ENCODE results near the gene RAPGEFL1. TPM values are rescaled to one million over a fixed set of nuclear protein-coding genes. Genes with fewer than 3 reads are reported as not detected.
"Not testable (repeated sequence)": the region's sequence is repeated elsewhere in the genome, so short reads cannot be mapped to it uniquely, and the experiment has no call there.

The RAPGEFL1 gene
- total and polyA plus RNA-seq, 2 donors (not counting 1 experiment from before 2014, with no cell fraction given): 1.2 to 1.6 TPM

- Histone ChIP-seq H3K79me2 (ENCODE audit: control insufficient read depth, insufficient read depth, low read length) (peaks cover 16% of the 10 kb centered on the region), H3K4me3 (replicated peaks in 1 of 4; ENCODE audit: control extremely low read depth in 1 of 4, insufficient read depth in 1 of 4, low read depth in 3 of 4, low read length in 4 of 4) (peak overlapping the region; percentile 65 to 85 (median 82)), H3K36me3 (ENCODE audit: control insufficient read depth, insufficient read depth, low read length) (peaks cover 4% of the 10 kb centered on the region), H4K20me1 (ENCODE audit: control insufficient read depth, extremely low read depth, insufficient read depth, low read length) (no peaks in the 10 kb centered on the region), H3K27me3 (ENCODE audit: control insufficient read depth, insufficient read depth, low read length) (no peaks in the 10 kb centered on the region), H3K4me1 (ENCODE audit: control insufficient read depth, extremely low read depth, insufficient read depth, low read length) (peaks cover 6% of the 10 kb centered on the region), H3K27ac (ENCODE audit: insufficient read depth, low read length) (peak overlapping the region; percentile 94), H2AFZ (ENCODE audit: low read length) (peak overlapping the region; percentile 69), H3K9me3 (ENCODE audit: control insufficient read depth, insufficient read depth, low read depth, low read length) (no peaks in the 10 kb centered on the region), H3K9ac (ENCODE audit: insufficient read depth, low read length) (peak overlapping the region; percentile 97), H3K4me2 (ENCODE audit: extremely low read depth, insufficient read depth, low read length) (peak overlapping the region; percentile 99)
- DNase-seq (ENCODE audit: low read depth in 2 of 2): no peak
- TF ChIP-seq EZH2 (IDR thresholded peaks at IDR 0.05; ENCODE audit: low read length, missing control alignments) (no peak), CTCF (conservative IDR thresholded peaks at IDR 0.05 in 1 of 2, IDR thresholded peaks at IDR 0.05 in 1 of 2; ENCODE audit: low read depth in 1 of 2, low read length in 2 of 2) (no peak)
These were observed 37.7 kb upstream of the RAPGEFL1 start for GRCh38 chr17:40139566-40140058.

GRCh38 chr17:40143166-40143565 lies 34.1 kb upstream of the RAPGEFL1 start:
- H3K9ac ChIP-seq (ENCODE audit: insufficient read depth, low read length); H3K4me1 ChIP-seq (ENCODE audit: control insufficient read depth, extremely low read depth, insufficient read depth, low read length); H3K4me2 ChIP-seq (ENCODE audit: extremely low read depth, insufficient read depth, low read length); H3K9me3 ChIP-seq (ENCODE audit: control insufficient read depth, insufficient read depth, low read depth, low read length); H2AFZ ChIP-seq (ENCODE audit: low read length); H3K27me3 ChIP-seq (ENCODE audit: control insufficient read depth, insufficient read depth, low read length); H3K27ac ChIP-seq (ENCODE audit: insufficient read depth, low read length); DNase-seq (ENCODE audit: low read depth in 2 of 2); H3K4me3 ChIP-seq (replicated peaks in 1 of 4; ENCODE audit: control extremely low read depth in 1 of 4, insufficient read depth in 1 of 4, low read depth in 3 of 4, low read length in 4 of 4); H4K20me1 ChIP-seq (ENCODE audit: control insufficient read depth, extremely low read depth, insufficient read depth, low read length); H3K36me3 ChIP-seq (ENCODE audit: control insufficient read depth, insufficient read depth, low read length): not testable (repeated sequence)
- H3K79me2 ChIP-seq (ENCODE audit: control insufficient read depth, insufficient read depth, low read length): peaks cover 27% of the 10 kb centered on the region

GRCh38 chr17:40145476-40145875 lies 31.8 kb upstream of the RAPGEFL1 start:
- H3K79me2 ChIP-seq (ENCODE audit: control insufficient read depth, insufficient read depth, low read length): peaks cover 37% of the 10 kb centered on the region
- H3K9ac ChIP-seq (ENCODE audit: insufficient read depth, low read length): no peak overlapping the region
- TF ChIP-seq EZH2 (IDR thresholded peaks at IDR 0.05; ENCODE audit: low read length, missing control alignments) (no peak), CTCF (conservative IDR thresholded peaks at IDR 0.05 in 1 of 2, IDR thresholded peaks at IDR 0.05 in 1 of 2; ENCODE audit: low read depth in 1 of 2, low read length in 2 of 2) (no peak)
- H3K27me3 ChIP-seq (ENCODE audit: control insufficient read depth, insufficient read depth, low read length): no peaks in the 10 kb centered on the region
- H3K36me3 ChIP-seq (ENCODE audit: control insufficient read depth, insufficient read depth, low read length): peaks cover 4% of the 10 kb centered on the region
- H3K9me3 ChIP-seq (ENCODE audit: control insufficient read depth, insufficient read depth, low read depth, low read length): no peaks in the 10 kb centered on the region
- no peak for DNase-seq (ENCODE audit: low read depth in 2 of 2)
- no peaks in the 10 kb centered on the region for H3K4me1 ChIP-seq (ENCODE audit: control insufficient read depth, extremely low read depth, insufficient read depth, low read length)
- no peak overlapping the region for H3K27ac ChIP-seq (ENCODE audit: insufficient read depth, low read length)
- no peak overlapping the region for H3K4me2 ChIP-seq (ENCODE audit: extremely low read depth, insufficient read depth, low read length)
- no peak overlapping the region for H2AFZ ChIP-seq (ENCODE audit: low read length)
- peaks cover 1% of the 10 kb centered on the region for H4K20me1 ChIP-seq (ENCODE audit: control insufficient read depth, extremely low read depth, insufficient read depth, low read length)
- no peak overlapping the region for H3K4me3 ChIP-seq (replicated peaks in 1 of 4; ENCODE audit: control extremely low read depth in 1 of 4, insufficient read depth in 1 of 4, low read depth in 3 of 4, low read length in 4 of 4)
